Panc1 (cell line): Measurements from ENCODE around the gene MEGF11. TPM values are rescaled to one million over a fixed set of nuclear protein-coding genes. Genes with fewer than 3 reads are reported as not detected.

Source experiments
- ATAC-seq: fragments of 200-7000 bp; cut with Tn5 transposase; 2 replicates; pipeline ENCODE4 v1.9.1; 2020; ENCODE audit warnings: mild to moderate bottlenecking, moderate library complexity
- BruUV-seq: library from RNA; stranded (reverse); fragments of 400-500 nt; replicated peaks from 2 replicates; lab custom pipeline; 2021; lab: Mats Ljungman, UMichigan
- CTCF ChIA-PET: fragments of 300-600 bp; sonication (Branson Sonifier 250); formaldehyde crosslinking; loops from one replicate; lab custom pipeline; 2022; ENCODE audit warnings: antibody characterized with exemption; lab: Charles Lee
- POLR2A ChIA-PET: fragments of 300-600 bp; sonication (Branson Sonifier 250); formaldehyde crosslinking; loops from one replicate; lab custom pipeline; 2022; ENCODE audit warnings: antibody characterized with exemption; lab: Charles Lee
- DNase-seq: peaks from one replicate; pipeline ENCODE4 v3.0.0-alpha.2; 2010; ENCODE audit warnings: low read depth, low spot score
- H3K27ac ChIP-seq: 2 replicates; pipeline ENCODE4 v1.5.1; 2011; ENCODE audit warnings: mild to moderate bottlenecking, low read length, inconsistent platforms
- H3K27me3 ChIP-seq: fragments of 200-500 bp; sonication (Bioruptor generic); 2 replicates; pipeline ENCODE4 v1.6.0; 2014; ENCODE audit warnings: low read length, inconsistent platforms; ENCODE audit not compliant: control insufficient read depth, insufficient read depth
- H3K36me3 ChIP-seq: fragments of 200-500 bp; sonication (Bioruptor generic); 2 replicates; pipeline ENCODE4 v1.5.1; 2014; ENCODE audit warnings: inconsistent platforms, mild to moderate bottlenecking, low read length, moderate library complexity; ENCODE audit not compliant: control insufficient read depth, insufficient read depth
- H3K4me1 ChIP-seq: 2 replicates; pipeline ENCODE4 v1.5.1; 2011; ENCODE audit warnings: inconsistent platforms, mild to moderate bottlenecking, low read length, moderate library complexity; ENCODE audit not compliant: control insufficient read depth, insufficient read depth
- H3K4me3 ChIP-seq, 2 experiments: 2 replicates each; pipeline ENCODE4 v1.5.1; 2011 to 2012; ENCODE audit warnings: low read depth in 2 of 2, low read length in 2 of 2, mild to moderate bottlenecking in 2 of 2, inconsistent platforms in 1 of 2, moderate library complexity in 1 of 2
- H3K9me3 ChIP-seq: fragments of 200-500 bp; sonication (Bioruptor generic); 2 replicates; pipeline ENCODE4 v1.5.1; 2014; ENCODE audit warnings: low read depth, mild to moderate bottlenecking, inconsistent platforms, low read length, moderate library complexity; ENCODE audit not compliant: control insufficient read depth, insufficient read depth
- POLR2AphosphoS5 ChIP-seq: IDR thresholded peaks from 2 replicates; pipeline ENCODE4 v1.6.1; 2012; ENCODE audit warnings: mild to moderate bottlenecking, low read depth, low read length, moderate library complexity
- REST ChIP-seq, 2 experiments: IDR thresholded peaks; 2 replicates each; pipeline ENCODE4 v1.6.1; 2011 to 2012; ENCODE audit warnings: low read depth in 2 of 2, control low read depth in 1 of 2, low read length in 1 of 2, mild to moderate bottlenecking in 1 of 2, moderate library complexity in 1 of 2; ENCODE audit not compliant: insufficient read depth in 1 of 2
- SIN3A ChIP-seq: IDR thresholded peaks from 2 replicates; pipeline ENCODE4 v1.6.1; 2012; ENCODE audit warnings: low read depth, mild to moderate bottlenecking, low read length, moderate library complexity, borderline replicate concordance; ENCODE audit not compliant: insufficient read depth
- TCF7L2 ChIP-seq: IDR thresholded peaks from 2 replicates; pipeline ENCODE4 v1.6.1; 2011; ENCODE audit warnings: mild to moderate bottlenecking, low read depth, low read length, inconsistent platforms
- in situ Hi-C: cut with HindIII; loops from 2 replicates; pipeline ENCODE4 v1.10.0; 2016; ENCODE audit warnings: low sequenced_read_pairs, low pct_unique_long_range_greater_than_20kb
- intact Hi-C: fragments of 100-400 bp; cut with micrococcal nuclease; formaldehyde crosslinking; loops from one replicate; pipeline ENCODE4 v1.10.0; 2022; ENCODE audit not compliant: unreplicated experiment
- total RNA-seq: library from RNA; stranded (reverse); gene quantifications from one replicate; pipeline ENCODE4 v1.2.1, GENCODE V29; 2021; ENCODE audit not compliant: unreplicated experiment
- TF ChIP-seq, protein P1 (sequence below): fragments of 450-650 bp; IDR thresholded peaks from 2 replicates; pipeline ENCODE4 v1.5.1; 2017; ENCODE audit warnings: mild to moderate bottlenecking

MEGF11 gene
- total RNA-seq, 1 experiment from 2014 or later = 0.95 TPM

GRCh38 chr15:66193066-66193465 lies 60.5 kb downstream of the MEGF11 start:
- Histone ChIP-seq H3K4me1 (no peaks in the 10 kb centered on the region), H3K27ac (no peak overlapping the region), H3K27me3 (no peaks in the 10 kb centered on the region), H3K9me3 (no peaks in the 10 kb centered on the region), H3K36me3 (no peaks in the 10 kb centered on the region), H3K4me3 (no peak overlapping the region)
- no TSS peak for BruUV-seq
- ChIA-PET POLR2A (interaction anchor here (0.6 kb wide), 1 partner anchor 375 kb away, joined by 7 read pairs; no protein-coding TSS in a partner anchor), CTCF (no interaction called here)
- intact Hi-C loops = loop anchor here (10.0 kb wide), 1 partner anchor 208 kb away; no protein-coding TSS in a partner anchor
- TF ChIP-seq TCF7L2 = no peak
- in situ Hi-C loops = no loop called here
- DNase-seq (no peak), ATAC-seq (no peak)

- Histone ChIP-seq H3K36me3 (no peaks in the 10 kb centered on the region), H3K27me3 (no peaks in the 10 kb centered on the region), H3K9me3 (no peaks in the 10 kb centered on the region), H3K27ac (no peak overlapping the region), H3K4me1 (no peaks in the 10 kb centered on the region), H3K4me3 (no peak overlapping the region)
- intact Hi-C loops (loop anchor here (10.0 kb wide), 1 partner anchor 206 kb away; no protein-coding TSS in a partner anchor), in situ Hi-C loops (no loop called here)
- no peak for ATAC-seq
- TF ChIP-seq POLR2AphosphoS5 = no peak
- TF ChIP-seq TCF7L2 = no peak
- TF ChIP-seq REST (IDR thresholded peaks at IDR 0.05; ENCODE audit: insufficient read depth in 1 of 2, low read depth in 2 of 2, low read length in 1 of 2) = no peak
- TF ChIP-seq, protein P1, sequence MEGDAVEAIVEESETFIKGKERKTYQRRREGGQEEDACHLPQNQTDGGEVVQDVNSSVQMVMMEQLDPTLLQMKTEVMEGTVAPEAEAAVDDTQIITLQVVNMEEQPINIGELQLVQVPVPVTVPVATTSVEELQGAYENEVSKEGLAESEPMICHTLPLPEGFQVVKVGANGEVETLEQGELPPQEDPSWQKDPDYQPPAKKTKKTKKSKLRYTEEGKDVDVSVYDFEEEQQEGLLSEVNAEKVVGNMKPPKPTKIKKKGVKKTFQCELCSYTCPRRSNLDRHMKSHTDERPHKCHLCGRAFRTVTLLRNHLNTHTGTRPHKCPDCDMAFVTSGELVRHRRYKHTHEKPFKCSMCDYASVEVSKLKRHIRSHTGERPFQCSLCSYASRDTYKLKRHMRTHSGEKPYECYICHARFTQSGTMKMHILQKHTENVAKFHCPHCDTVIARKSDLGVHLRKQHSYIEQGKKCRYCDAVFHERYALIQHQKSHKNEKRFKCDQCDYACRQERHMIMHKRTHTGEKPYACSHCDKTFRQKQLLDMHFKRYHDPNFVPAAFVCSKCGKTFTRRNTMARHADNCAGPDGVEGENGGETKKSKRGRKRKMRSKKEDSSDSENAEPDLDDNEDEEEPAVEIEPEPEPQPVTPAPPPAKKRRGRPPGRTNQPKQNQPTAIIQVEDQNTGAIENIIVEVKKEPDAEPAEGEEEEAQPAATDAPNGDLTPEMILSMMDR = no peak
- no peak for TF ChIP-seq SIN3A
- POLR2A ChIA-PET = no interaction called here
- BruUV-seq = no TSS peak
- CTCF ChIA-PET = interaction anchor here (0.6 kb wide), 1 partner anchor 597 kb away, joined by 3 read pairs; no protein-coding TSS in a partner anchor
- DNase-seq = no peak
Observed at GRCh38 chr15:66190746-66191145, 62.8 kb downstream of the MEGF11 start.

DNA sequence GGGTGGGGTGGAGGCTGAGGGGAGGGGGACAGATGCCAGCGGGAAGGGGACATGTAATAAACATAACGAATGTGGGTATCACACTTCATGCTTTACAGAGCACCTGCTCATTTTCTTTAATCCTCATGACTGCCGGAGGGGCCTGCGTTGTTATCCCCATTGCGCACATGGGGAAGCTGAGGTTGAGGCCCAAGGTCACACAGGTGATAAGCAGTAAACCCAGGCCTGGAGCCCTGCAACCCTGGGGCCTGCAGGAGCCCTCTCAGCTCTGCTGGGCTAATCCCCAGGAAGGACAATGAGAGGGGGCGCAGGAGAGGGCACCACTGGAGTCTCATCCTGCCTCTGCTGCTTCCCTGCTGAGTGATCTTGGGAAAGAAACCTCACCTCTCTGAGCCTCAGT lies 64.3 kb downstream of the MEGF11 start:
- no peaks in the 10 kb centered on the region for H3K4me1 ChIP-seq
- no peaks in the 10 kb centered on the region for H3K9me3 ChIP-seq
- TF ChIP-seq SIN3A (no peak), REST (IDR thresholded peaks at IDR 0.05; ENCODE audit: insufficient read depth in 1 of 2, low read depth in 2 of 2, low read length in 1 of 2) (no peak), POLR2AphosphoS5 (no peak)
- TF ChIP-seq, protein P1 = no peak
- H3K27ac ChIP-seq = no peak overlapping the region
- CTCF ChIA-PET = interaction anchor here (0.7 kb wide), 1 partner anchor 11 kb away, joined by 3 read pairs; no protein-coding TSS in a partner anchor
- no TSS peak for BruUV-seq
- in situ Hi-C loops (no loop called here), intact Hi-C loops (no loop called here)
- no peak overlapping the region for H3K4me3 ChIP-seq
- ATAC-seq (no peak), DNase-seq (no peak)
- peaks cover 9% of the 10 kb centered on the region; the same call in 1 of the 2 replicates for H3K27me3 ChIP-seq
- POLR2A ChIA-PET = interaction anchor here (0.9 kb wide), 1 partner anchor 152 kb away, joined by 3 read pairs; no protein-coding TSS in a partner anchor
- no peaks in the 10 kb centered on the region for H3K36me3 ChIP-seq
